IPS-18a (cell line): Measurements from ENCODE around the gene DOCK11.

Experiments
- H3K27ac ChIP-seq: one replicate; pipeline ENCODE4 v1.5.1; 2013; ENCODE audit warnings: low read length
- H3K27me3 ChIP-seq: one replicate; pipeline ENCODE4 v1.6.1; 2013; ENCODE audit warnings: mild to moderate bottlenecking, low read length; ENCODE audit not compliant: control insufficient read depth, insufficient read depth
- H3K36me3 ChIP-seq: one replicate; pipeline ENCODE4 v1.6.1; 2013; ENCODE audit warnings: low read depth, low read length; ENCODE audit not compliant: control insufficient read depth
- H3K4me1 ChIP-seq: one replicate; pipeline ENCODE4 v1.6.1; 2013; ENCODE audit warnings: low read depth, low read length; ENCODE audit not compliant: control insufficient read depth
- H3K4me3 ChIP-seq: one replicate; pipeline ENCODE4 v1.5.1; 2013; ENCODE audit warnings: low read length
- H3K9ac ChIP-seq: one replicate; pipeline ENCODE4 v1.6.1; 2013; ENCODE audit warnings: mild to moderate bottlenecking, low read length, moderate library complexity
- H3K9me3 ChIP-seq: one replicate; pipeline ENCODE4 v1.6.1; 2013; ENCODE audit warnings: low read depth, low read length; ENCODE audit not compliant: control insufficient read depth

The DOCK11 gene

GRCh38 chrX:118644378-118644777, 148.8 kb downstream of the DOCK11 start:
- Histone ChIP-seq H3K9me3 (no peaks in the 10 kb centered on the region), H3K4me3 (no peak overlapping the region), H3K36me3 (no peaks in the 10 kb centered on the region), H3K27ac (no peak overlapping the region), H3K27me3 (no peaks in the 10 kb centered on the region), H3K9ac (no peak overlapping the region), H3K4me1 (no peaks in the 10 kb centered on the region)

GRCh38 chrX:118652717-118653116, 157.1 kb downstream of the DOCK11 start:
- no peak overlapping the region for H3K4me3 ChIP-seq
- H3K9ac ChIP-seq = no peak overlapping the region
- H3K27me3 ChIP-seq = no peaks in the 10 kb centered on the region
- no peaks in the 10 kb centered on the region for H3K4me1 ChIP-seq
- H3K9me3 ChIP-seq = peaks cover 8% of the 10 kb centered on the region
- no peak overlapping the region for H3K27ac ChIP-seq
- no peaks in the 10 kb centered on the region for H3K36me3 ChIP-seq

GRCh38 chrX:118654331-118654730, 158.7 kb downstream of the DOCK11 start:
- no peak overlapping the region for H3K27ac ChIP-seq
- no peaks in the 10 kb centered on the region for H3K4me1 ChIP-seq
- no peaks in the 10 kb centered on the region for H3K27me3 ChIP-seq
- no peaks in the 10 kb centered on the region for H3K36me3 ChIP-seq
- no peak overlapping the region for H3K4me3 ChIP-seq
- peaks cover 8% of the 10 kb centered on the region for H3K9me3 ChIP-seq
- H3K9ac ChIP-seq = no peak overlapping the region

- Histone ChIP-seq H3K4me3 (no peak overlapping the region), H3K4me1 (no peaks in the 10 kb centered on the region), H3K9me3 (peaks cover 4% of the 10 kb centered on the region), H3K27ac (no peak overlapping the region), H3K9ac (no peak overlapping the region), H3K36me3 (no peaks in the 10 kb centered on the region), H3K27me3 (no peaks in the 10 kb centered on the region)
Measured at GRCh38 chrX:118655561-118656246, 160.1 kb downstream of the DOCK11 start.

- Histone ChIP-seq H3K36me3 (no peaks in the 10 kb centered on the region), H3K27ac (no peak overlapping the region), H3K9ac (no peak overlapping the region)
Measured at GRCh38 chrX:118657413-118657812, 161.8 kb downstream of the DOCK11 start.

GRCh38 chrX:118660085-118660484, 164.5 kb downstream of the DOCK11 start:
- no peaks in the 10 kb centered on the region for H3K4me1 ChIP-seq
- no peak overlapping the region for H3K4me3 ChIP-seq
- H3K9ac ChIP-seq = no peak overlapping the region
- H3K27ac ChIP-seq = no peak overlapping the region
- H3K36me3 ChIP-seq = no peaks in the 10 kb centered on the region
- no peaks in the 10 kb centered on the region for H3K27me3 ChIP-seq
- H3K9me3 ChIP-seq = peaks cover 10% of the 10 kb centered on the region

More at GRCh38 chrX:118657413-118657812, 161.8 kb downstream of the DOCK11 start:
- Histone ChIP-seq H3K4me1 (no peaks in the 10 kb centered on the region), H3K9me3 (peaks cover 4% of the 10 kb centered on the region), H3K27me3 (no peaks in the 10 kb centered on the region), H3K4me3 (no peak overlapping the region)

- H3K9ac ChIP-seq = no peak overlapping the region
- peaks cover 6% of the 10 kb centered on the region for H3K9me3 ChIP-seq
- no peaks in the 10 kb centered on the region for H3K27me3 ChIP-seq
- no peak overlapping the region for H3K27ac ChIP-seq
- H3K36me3 ChIP-seq = no peaks in the 10 kb centered on the region
- H3K4me1 ChIP-seq = no peaks in the 10 kb centered on the region
- H3K4me3 ChIP-seq = no peak overlapping the region
Measured at GRCh38 chrX:118665204-118665603, 169.6 kb downstream of the DOCK11 start.

GRCh38 chrX:118666521-118666920, 170.9 kb downstream of the DOCK11 start:
- H3K4me3 ChIP-seq = no peak overlapping the region
- no peaks in the 10 kb centered on the region for H3K27me3 ChIP-seq
- H3K4me1 ChIP-seq = no peaks in the 10 kb centered on the region
- H3K36me3 ChIP-seq = no peaks in the 10 kb centered on the region
- peaks cover 6% of the 10 kb centered on the region for H3K9me3 ChIP-seq
- no peak overlapping the region for H3K27ac ChIP-seq
- no peak overlapping the region for H3K9ac ChIP-seq

- H3K36me3 ChIP-seq = no peaks in the 10 kb centered on the region
- peaks cover 2% of the 10 kb centered on the region for H3K9me3 ChIP-seq
- H3K27ac ChIP-seq = no peak overlapping the region
- no peak overlapping the region for H3K9ac ChIP-seq
- H3K4me1 ChIP-seq = no peaks in the 10 kb centered on the region
- no peak overlapping the region for H3K4me3 ChIP-seq
- no peaks in the 10 kb centered on the region for H3K27me3 ChIP-seq
Measured at GRCh38 chrX:118669435-118669834, 173.8 kb downstream of the DOCK11 start.

- no peaks in the 10 kb centered on the region for H3K36me3 ChIP-seq
- no peaks in the 10 kb centered on the region for H3K27me3 ChIP-seq
- no peak overlapping the region for H3K9ac ChIP-seq
- H3K4me3 ChIP-seq = no peak overlapping the region
- H3K4me1 ChIP-seq = no peaks in the 10 kb centered on the region
- H3K27ac ChIP-seq = no peak overlapping the region
- peaks cover 12% of the 10 kb centered on the region for H3K9me3 ChIP-seq
Measured at GRCh38 chrX:118675326-118675965, 179.8 kb downstream of the DOCK11 start.

- Histone ChIP-seq H3K9me3 (peaks cover 12% of the 10 kb centered on the region), H3K4me3 (no peak overlapping the region), H3K9ac (no peak overlapping the region), H3K4me1 (no peaks in the 10 kb centered on the region), H3K27me3 (no peaks in the 10 kb centered on the region), H3K27ac (no peak overlapping the region), H3K36me3 (no peaks in the 10 kb centered on the region)
Measured at GRCh38 chrX:118675966-118676349, 180.3 kb downstream of the DOCK11 start.

- no peak overlapping the region for H3K27ac ChIP-seq
- peaks cover 12% of the 10 kb centered on the region for H3K9me3 ChIP-seq
- no peaks in the 10 kb centered on the region for H3K4me1 ChIP-seq
- H3K36me3 ChIP-seq = no peaks in the 10 kb centered on the region
- H3K27me3 ChIP-seq = no peaks in the 10 kb centered on the region
- no peak overlapping the region for H3K4me3 ChIP-seq
- H3K9ac ChIP-seq = no peak overlapping the region
Measured at GRCh38 chrX:118677318-118677717, 181.7 kb downstream of the DOCK11 start.
